Endometrial microvascular endothelial cells (primary cell): Measurements from ENCODE around the gene CCDC148. TPM values are rescaled to one million over a fixed set of nuclear protein-coding genes. Genes with fewer than 3 reads are reported as not detected.
"Not testable (repeated sequence)": the region's sequence is repeated elsewhere in the genome, so short reads cannot be mapped to it uniquely, and the experiment has no call there.

Source experiments
- in situ Hi-C: cut with HindIII; loops from 2 replicates; pipeline ENCODE4 v1.10.0; 2017; ENCODE audit warnings: low sequenced_read_pairs, low pct_unique_long_range_greater_than_20kb; ENCODE audit errors: inconsistent ontology term
- total RNA-seq: library from RNA; depleted of rRNA; stranded (reverse); fragments of >200 nt; gene quantifications from one replicate; pipeline ENCODE4 v1.2.3, GENCODE V29; 2015; ENCODE audit errors: inconsistent ontology term

The CCDC148 gene
- total RNA-seq, 1 donor from 2014 or later = 0.46 TPM

- in situ Hi-C loops = no loop called here
Measured at GRCh38 chr2:158457826-158458616, 1.5 kb upstream of the CCDC148 start.

- in situ Hi-C loops = no loop called here
Measured at GRCh38 chr2:158457092-158457825, 706 bp upstream of the CCDC148 start.

DNA sequence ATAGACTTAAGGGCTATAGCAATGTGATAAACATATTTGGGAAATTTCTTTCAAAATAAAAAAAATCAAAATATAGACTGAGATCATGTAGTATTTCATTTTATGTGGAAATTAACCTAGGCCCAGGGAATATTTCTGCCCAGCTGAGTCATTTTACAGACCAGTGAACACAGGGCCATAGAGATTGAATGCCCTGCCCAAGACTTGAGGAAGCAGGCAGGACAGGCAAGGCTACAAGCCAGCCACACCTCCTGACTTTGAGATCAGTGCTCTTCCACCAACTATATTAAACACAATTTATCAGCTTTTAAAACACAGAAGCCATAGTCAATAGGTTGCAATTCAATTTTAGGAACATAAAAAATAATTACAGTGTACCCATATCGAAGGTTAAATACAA is 12.9 kb downstream of the CCDC148 start:
- in situ Hi-C loops = no loop called here

DNA sequence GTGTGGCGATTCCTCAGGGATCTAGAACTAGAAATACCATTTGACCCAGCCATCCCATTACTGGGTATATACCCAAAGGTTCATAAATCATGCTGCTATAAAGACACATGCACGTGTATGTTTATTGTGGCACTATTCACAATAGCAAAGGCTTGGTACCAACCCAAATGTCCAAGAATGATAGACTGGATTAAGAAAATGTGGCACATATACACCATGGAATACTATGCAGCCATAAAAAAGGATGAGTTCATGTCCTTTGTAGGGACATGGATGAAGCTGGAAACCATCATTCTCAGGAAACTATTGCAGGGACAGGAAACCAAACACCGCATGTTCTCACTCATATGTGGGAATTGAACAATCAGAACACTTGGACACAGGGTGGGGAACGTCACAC is 17.5 kb downstream of the CCDC148 start:
- in situ Hi-C loops = not testable (repeated sequence)

GRCh38 chr2:158433716-158434115 is 22.8 kb downstream of the CCDC148 start:
- in situ Hi-C loops = not testable (repeated sequence)

DNA sequence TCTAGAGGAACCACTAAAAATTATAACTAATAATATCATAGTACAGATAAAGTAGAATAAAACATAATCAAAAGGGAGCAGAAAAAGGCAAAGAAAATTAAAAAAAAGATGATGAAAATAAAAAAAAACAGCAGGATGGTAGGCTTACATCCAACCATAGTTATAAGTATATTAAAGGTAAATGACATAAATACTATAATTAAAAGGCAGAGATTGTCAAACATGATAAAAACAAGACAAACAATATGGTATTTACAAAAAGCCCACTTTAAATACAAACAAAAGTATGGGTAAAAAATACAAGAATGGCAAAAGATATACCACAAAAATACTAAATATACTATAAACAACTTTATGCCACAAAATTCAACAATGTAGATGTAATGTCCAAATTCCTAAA is 24.4 kb downstream of the CCDC148 start:
- in situ Hi-C loops = no loop called here

- in situ Hi-C loops = no loop called here
Measured at GRCh38 chr2:158414538-158414937, 42.0 kb downstream of the CCDC148 start.

DNA sequence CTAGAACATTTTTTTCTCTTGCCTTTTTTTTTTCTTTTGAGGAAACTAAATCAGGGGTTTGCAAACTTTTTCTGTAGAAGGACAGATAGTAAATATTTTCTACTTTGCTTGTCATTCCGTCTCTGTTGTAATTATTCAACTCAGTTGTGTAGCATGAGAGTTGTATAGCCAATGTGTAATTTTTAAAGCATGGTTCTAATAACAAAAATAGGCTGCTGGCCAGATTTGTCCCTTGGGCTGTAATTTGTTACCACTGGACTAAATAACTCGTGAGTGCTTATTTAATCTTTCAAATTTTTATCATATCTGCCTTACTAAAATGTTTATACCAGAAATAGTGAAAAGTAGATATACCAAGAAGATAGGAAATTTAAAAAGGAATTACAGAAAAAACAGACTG is 43.0 kb downstream of the CCDC148 start:
- in situ Hi-C loops = no loop called here

- in situ Hi-C loops = no loop called here
Measured at GRCh38 chr2:158412206-158412605, 44.3 kb downstream of the CCDC148 start.

DNA sequence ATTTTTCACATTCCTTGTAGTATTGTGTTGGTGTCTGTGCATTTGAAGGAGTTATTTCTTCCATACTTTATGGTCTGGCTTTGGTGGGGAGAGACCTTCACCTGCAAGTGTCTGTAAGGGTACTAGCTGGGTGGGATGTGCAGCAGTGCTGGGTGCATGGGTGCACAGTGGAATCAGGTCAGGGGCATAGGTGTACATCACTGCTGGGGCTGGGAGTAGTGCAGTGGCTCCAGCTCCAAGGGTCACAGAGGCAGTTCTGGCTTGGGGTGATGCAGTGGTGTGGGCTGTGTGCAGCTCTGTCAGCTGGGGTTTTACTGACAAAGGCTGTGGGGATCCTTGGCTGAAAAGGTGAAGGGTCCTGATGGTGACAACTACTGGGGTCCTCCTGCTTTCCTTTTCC is 44.8 kb downstream of the CCDC148 start:
- in situ Hi-C loops = no loop called here

DNA sequence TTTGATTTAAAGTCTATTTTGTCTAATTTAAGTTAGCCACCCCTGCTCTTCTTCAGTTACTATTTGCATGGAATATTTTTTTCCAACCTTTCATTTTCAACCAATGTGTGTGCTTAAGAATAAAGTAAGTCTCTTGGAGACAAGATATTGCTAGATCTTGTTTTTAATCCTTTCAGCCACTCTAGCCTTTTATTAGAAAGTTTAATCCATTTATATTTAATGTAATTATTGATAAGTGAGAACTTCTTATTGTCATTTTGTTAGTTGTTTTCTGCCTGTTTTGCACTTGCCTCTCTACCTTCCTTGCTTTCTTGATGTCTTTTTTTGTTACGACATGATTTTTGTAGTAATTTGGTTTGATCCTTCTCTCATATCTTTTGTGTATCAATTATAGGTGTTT is 46.4 kb downstream of the CCDC148 start:
- in situ Hi-C loops = no loop called here

GRCh38 chr2:158407031-158407430 is 49.5 kb downstream of the CCDC148 start:
- in situ Hi-C loops = no loop called here

GRCh38 chr2:158405341-158405740 is 51.2 kb downstream of the CCDC148 start:
- in situ Hi-C loops = no loop called here

DNA sequence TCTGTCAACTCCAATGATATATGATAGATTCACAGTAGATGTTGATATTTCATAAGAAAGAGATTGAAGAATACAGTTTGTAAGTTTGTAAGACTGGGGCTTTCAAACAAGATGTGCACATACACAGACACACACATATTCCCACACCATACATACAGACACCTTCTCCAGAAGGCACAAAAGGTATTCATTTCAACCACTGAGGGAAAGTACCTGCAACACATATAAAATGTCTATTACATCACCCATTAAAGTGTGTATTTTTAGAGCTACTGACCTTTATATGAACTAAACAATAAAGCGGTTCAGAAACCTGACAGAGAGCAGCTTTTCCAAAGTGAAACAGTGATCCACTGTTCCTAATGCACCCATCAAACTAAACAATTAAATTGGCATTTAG is 53.3 kb downstream of the CCDC148 start:
- in situ Hi-C loops = no loop called here

GRCh38 chr2:158402665-158403064 is 53.9 kb downstream of the CCDC148 start:
- in situ Hi-C loops = no loop called here

GRCh38 chr2:158395166-158395565 is 61.4 kb downstream of the CCDC148 start:
- in situ Hi-C loops = no loop called here

- in situ Hi-C loops = no loop called here
Measured at GRCh38 chr2:158394453-158394852, 62.1 kb downstream of the CCDC148 start.

DNA sequence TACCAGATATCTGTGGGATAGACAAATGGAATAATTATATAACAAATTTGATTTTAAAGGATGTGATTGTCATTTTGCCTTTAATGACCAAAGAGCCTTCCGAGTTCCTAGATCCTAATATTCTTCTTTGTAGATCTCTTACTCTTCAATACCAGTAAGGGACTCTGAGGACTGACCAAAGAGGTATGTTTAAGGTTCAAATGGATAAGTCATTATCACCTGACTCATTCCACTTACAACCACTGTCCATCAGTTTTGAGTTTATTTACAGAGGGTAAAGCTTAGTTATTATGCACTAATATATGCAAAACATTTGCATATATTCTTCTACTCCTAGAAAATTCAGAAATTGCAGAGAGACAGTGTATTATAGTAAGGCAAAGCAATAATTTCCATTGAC is 62.7 kb downstream of the CCDC148 start:
- in situ Hi-C loops = no loop called here

DNA sequence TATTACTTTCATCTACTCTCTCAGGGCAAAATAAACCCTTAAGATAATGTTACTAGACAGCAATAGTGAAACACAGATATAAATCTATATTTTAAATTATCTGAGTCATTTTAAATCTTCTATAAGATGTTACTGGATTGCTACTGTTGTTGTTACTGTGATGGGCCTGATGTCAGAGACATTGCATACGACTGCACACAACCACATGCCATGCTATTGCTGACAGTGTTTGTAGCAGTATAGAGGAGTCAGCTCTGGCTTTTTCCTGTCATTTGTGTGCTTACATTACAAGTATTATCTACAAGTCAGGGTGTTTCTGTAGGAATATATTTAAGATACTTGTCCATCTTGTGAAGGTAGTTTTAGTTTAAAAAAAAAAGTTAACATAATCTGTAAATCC is 63.9 kb downstream of the CCDC148 start:
- in situ Hi-C loops = no loop called here

- in situ Hi-C loops = no loop called here
Measured at GRCh38 chr2:158391876-158392275, 64.7 kb downstream of the CCDC148 start.
